Mammary epithelial cell (primary cell): ENCODE results near the gene IKBKG.

Source experiments
- CTCF ChIP-seq, 2 donors: IDR thresholded peaks in 1 of 2; conservative IDR thresholded peaks in 1 of 2; 2 replicates each; pipeline ENCODE4 v1.5.1; 2011 to 2012; ENCODE audit warnings: inconsistent platforms in 2 of 2, low read length in 2 of 2, mild to moderate bottlenecking in 2 of 2, control low read depth in 1 of 2, low read depth in 1 of 2; ENCODE audit not compliant: insufficient read depth in 1 of 2; ENCODE audit errors: extremely low read depth in 1 of 2
- EZH2 ChIP-seq: IDR thresholded peaks from 2 replicates; pipeline ENCODE4 v1.6.1; 2012; ENCODE audit warnings: low read length, inconsistent platforms, borderline replicate concordance

GRCh38 chrX:154508384-154508745 lies 39.1 kb upstream of the IKBKG start:
- TF ChIP-seq CTCF (conservative IDR thresholded peaks at IDR 0.05 in 1 of 2, IDR thresholded peaks at IDR 0.05 in 1 of 2; ENCODE audit: extremely low read depth in 1 of 2, insufficient read depth in 1 of 2, low read depth in 1 of 2, low read length in 2 of 2) (no peak), EZH2 (no peak)
